Body of pancreas (tissue), 4 donors: ENCODE results near the gene DYNLT2B. TPM values are rescaled to one million over a fixed set of nuclear protein-coding genes. Genes with fewer than 3 reads are reported as not detected.
A peak's percentile ranks its signal among the peaks of the same experiment; 100 is the strongest.
"Not testable (repeated sequence)": the region's sequence is repeated elsewhere in the genome, so short reads cannot be mapped to it uniquely, and the experiment has no call there.

Source experiments
- ATAC-seq: fragments of 150-250 bp; one replicate; pipeline ENCODE4 v1.9.1; 2016
- DNase-seq, 4 donors: peaks; one replicate each; pipeline ENCODE4 v3.0.0-alpha.2; 2019
- H3K27ac ChIP-seq, 4 donors: fragments of 200-600 bp; sonication (generic); 1 replicate in 3 of 4; 2 replicates in 1 of 4; pipeline versions ENCODE4 v1.5.1 to v1.6.1; 2016 to 2019; ENCODE audit warnings: mild to moderate bottlenecking in 1 of 4, mixed read lengths in 1 of 4, moderate library complexity in 1 of 4
- H3K27me3 ChIP-seq, 2 donors: fragments of 200-600 bp; sonication (generic); one replicate each; pipeline ENCODE4 v1.6.0; 2016; ENCODE audit warnings: mild to moderate bottlenecking in 1 of 2
- H3K36me3 ChIP-seq, 2 donors: fragments of 200-600 bp; sonication (generic); replicated peaks in 1 of 2; 2 replicates each; pipeline ENCODE4 v1.5.1; 2016; ENCODE audit warnings: low read depth in 2 of 2; ENCODE audit not compliant: insufficient read depth in 1 of 2
- H3K4me1 ChIP-seq: fragments of 200-600 bp; sonication (generic); one replicate; pipeline ENCODE4 v1.6.0; 2016
- H3K4me3 ChIP-seq, 2 donors: fragments of 200-600 bp; sonication (generic); 1 replicate in 1 of 2; 2 replicates in 1 of 2; pipeline ENCODE4 v1.5.1; 2016 to 2019
- H3K9me3 ChIP-seq, 3 donors: fragments of 200-600 bp; sonication (generic); 1 replicate in 2 of 3; 2 replicates in 1 of 3; pipeline ENCODE4 v1.5.1; 2016
- CTCF ChIP-seq, 7 experiments: fragments of 450-650 bp in 4 of 7; fragments of 200-600 bp in 3 of 7; sonication (generic) in 3 of 7; IDR thresholded peaks; one replicate each; pipeline ENCODE4 v1.5.1; 2016 to 2019; ENCODE audit warnings: antibody characterized with exemption in 7 of 7
- POLR2A ChIP-seq, 3 donors: fragments of 450-650 bp; IDR thresholded peaks; one replicate each; pipeline ENCODE4 v1.6.1; 2016; ENCODE audit warnings: antibody characterized with exemption in 3 of 3, mild to moderate bottlenecking in 2 of 3
- WGBS, 2 donors: methylation state at CpG; one replicate each; pipeline ENCODE4 v1.1.5; 2017; 5-methylcytosine and 5-hydroxymethylcytosine counted together
- intact Hi-C: fragments of 100-400 bp; cut with DNase I; formaldehyde crosslinking; loops from one replicate; pipeline ENCODE4 v1.15.1; 2023
- total RNA-seq, 2 donors: library from RNA; depleted of rRNA; stranded (reverse); fragments of >200 nt; gene quantifications; one replicate each; pipeline ENCODE4 v1.1.0, GENCODE V29; 2016

The DYNLT2B gene
- total RNA-seq, 2 donors from 2014 or later: 5.6 to 8.3 TPM

GRCh38 chr3:196314597-196314996 is 3.4 kb downstream of the DYNLT2B start:
- DNase-seq: no peak
- Histone ChIP-seq H3K4me3 (no peak overlapping the region), H3K9me3 (no peaks in the 10 kb centered on the region), H3K27ac (no peak overlapping the region), H3K27me3 (no peaks in the 10 kb centered on the region), H3K36me3 (no peaks in the 10 kb centered on the region), H3K4me1 (peaks cover 4% of the 10 kb centered on the region)
- no peak for ATAC-seq
- intact Hi-C loops: no loop called here
- WGBS, 2 donors: 97 to 100% methylated on average over 3 of the region's 3 CpGs
- no peak for TF ChIP-seq CTCF (IDR thresholded peaks at IDR 0.05)
- no peak for TF ChIP-seq POLR2A (IDR thresholded peaks at IDR 0.05)

GRCh38 chr3:196314086-196314485 is 4.0 kb downstream of the DYNLT2B start:
- H3K4me1 ChIP-seq, ATAC-seq, intact Hi-C loops, H3K27me3 ChIP-seq, H3K9me3 ChIP-seq, H3K4me3 ChIP-seq, H3K36me3 ChIP-seq, DNase-seq, H3K27ac ChIP-seq: not testable (repeated sequence)
- 86 to 89% methylated on average over 7 of the region's 7 CpGs for WGBS, 2 donors

GRCh38 chr3:196302960-196303359 is 15.1 kb downstream of the DYNLT2B start:
- WGBS, 2 donors: 86 to 87% methylated on average over 6 to 7 of the region's 8 CpGs
- ATAC-seq, H3K27ac ChIP-seq, H3K27me3 ChIP-seq, H3K4me3 ChIP-seq, H3K4me1 ChIP-seq, DNase-seq, H3K36me3 ChIP-seq, intact Hi-C loops, H3K9me3 ChIP-seq: not testable (repeated sequence)

- 68 to 71% methylated on average over 5 of the region's 10 CpGs for WGBS, 2 donors
- H3K9me3 ChIP-seq, intact Hi-C loops, ATAC-seq, H3K27me3 ChIP-seq, H3K4me1 ChIP-seq, H3K4me3 ChIP-seq, DNase-seq, H3K27ac ChIP-seq, H3K36me3 ChIP-seq: not testable (repeated sequence)
Measured at GRCh38 chr3:196302551-196302950, 15.5 kb downstream of the DYNLT2B start.

- TF ChIP-seq POLR2A (IDR thresholded peaks at IDR 0.05): no peak
- no peak for TF ChIP-seq CTCF (IDR thresholded peaks at IDR 0.05)
- Histone ChIP-seq H3K27me3 (no peaks in the 10 kb centered on the region), H3K4me3 (no peak overlapping the region), H3K27ac (peak overlapping the region in 1 of 4 donors; percentile 25), H3K4me1 (no peaks in the 10 kb centered on the region), H3K36me3 (no peaks in the 10 kb centered on the region), H3K9me3 (no peaks in the 10 kb centered on the region)
- 77 to 80% methylated on average over 2 of the region's 2 CpGs for WGBS, 2 donors
- intact Hi-C loops: no loop called here
- DNase-seq (no peak), ATAC-seq (no peak)
Measured at GRCh38 chr3:196298521-196298920, 19.5 kb downstream of the DYNLT2B start.

GRCh38 chr3:196292286-196292923 is 25.6 kb downstream of the DYNLT2B start:
- Histone ChIP-seq H3K27ac (no peak overlapping the region), H3K27me3 (no peaks in the 10 kb centered on the region), H3K4me3 (no peak overlapping the region), H3K9me3 (no peaks in the 10 kb centered on the region), H3K36me3 (no peaks in the 10 kb centered on the region), H3K4me1 (no peaks in the 10 kb centered on the region)
- WGBS, 2 donors: 71 to 74% methylated on average over 5 of the region's 5 CpGs
- no peak for DNase-seq
- TF ChIP-seq CTCF (IDR thresholded peaks at IDR 0.05) (no peak), POLR2A (IDR thresholded peaks at IDR 0.05) (no peak)
- intact Hi-C loops: no loop called here
- ATAC-seq: no peak
